Measurements from ENCODE around the gene RAP1GAP. TPM values are rescaled to one million over a fixed set of nuclear protein-coding genes. Genes with fewer than 3 reads are reported as not detected.
A peak's percentile ranks its signal among the peaks of the same experiment; 100 is the strongest.

RAP1GAP gene
- total and polyA plus RNA-seq, 9 of the 15 experiments (the other 6 are each of a cell fraction or from before 2014, with no cell fraction given) = 0.29 to 30.2 (median 19.2) TPM

DNA sequence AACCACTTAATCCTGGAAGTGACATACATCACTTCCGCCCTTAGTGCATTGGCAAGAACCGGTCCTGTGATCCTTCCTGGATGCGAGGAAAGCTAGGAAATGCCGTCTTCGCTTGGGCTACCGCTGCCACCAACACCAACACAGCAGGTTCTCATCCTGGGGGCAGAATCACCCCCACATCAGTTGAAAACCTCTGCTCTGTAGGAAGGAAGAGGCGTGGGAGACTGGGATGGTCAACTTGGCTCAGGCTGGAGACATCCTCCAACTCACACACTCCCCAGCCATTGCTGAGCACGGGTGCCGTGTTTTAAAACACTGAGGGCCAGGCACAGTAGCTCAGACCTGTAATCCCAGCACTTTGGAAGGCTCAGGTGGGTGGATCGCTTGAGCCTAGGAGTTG is 85.1 kb downstream of the RAP1GAP start:
- Histone ChIP-seq H3K9me3 (replicated peaks; ENCODE audit: control insufficient read depth, insufficient read depth, low read depth, low read length) (no peaks in the 10 kb centered on the region), H3K9me1 (ENCODE audit: control insufficient read depth, insufficient read depth, low read length) (no peaks in the 10 kb centered on the region), H3K27me3 (ENCODE audit: control insufficient read depth in 2 of 2, insufficient read depth in 2 of 2, low read length in 2 of 2) (peaks cover 18 to 36% of the 10 kb centered on the region in 2 experiments), H3K9ac (ENCODE audit: insufficient read depth in 1 of 2, low read depth in 2 of 2, low read length in 2 of 2) (peak overlapping the region in 1 of 2 experiments; percentile 8; a peak in 1 of 4 replicates), H3K36me3 (ENCODE audit: control insufficient read depth, insufficient read depth, low read length) (no peaks in the 10 kb centered on the region), H3K27ac (ENCODE audit: extremely low read depth, low read depth, low read length) (no peak overlapping the region), H4K20me1 (replicated peaks; ENCODE audit: control insufficient read depth, insufficient read depth, low read length) (no peaks in the 10 kb centered on the region; the same call in 1 of the 2 replicates), H3K4me1 (replicated peaks in 1 of 2; ENCODE audit: control insufficient read depth in 2 of 2, insufficient read depth in 2 of 2, low read length in 2 of 2) (peaks cover 15 to 24% of the 10 kb centered on the region in 2 experiments; a peak in 4 of 5 replicates), H3K4me3 (no peak overlapping the region), H2AFZ (ENCODE audit: low read depth, low read length) (no peak overlapping the region), H3K79me2 (ENCODE audit: control insufficient read depth, insufficient read depth, low read length) (no peaks in the 10 kb centered on the region), H3K4me2 (ENCODE audit: insufficient read depth, low read length) (no peak overlapping the region)
- ATAC-seq (no peak), DNase-seq (ENCODE audit: extremely low read depth in 1 of 4, low spot score in 3 of 4) (no peak), FAIRE-seq (no peak)
- intact Hi-C loops (cut with micrococcal nuclease) (no loop called here), in situ Hi-C loops (cut with MboI) (no loop called here)
- BruUV-seq (replicated peaks) = no TSS peak
- TF ChIP-seq E2F4 (CRISPR knock-in tag; IDR thresholded peaks at IDR 0.05; ENCODE audit: low read depth) (no peak), RBFOX2 (IDR thresholded peaks at IDR 0.05; ENCODE audit: low read depth, low read length) (no peak), NR3C1 (CRISPR knock-in tag; IDR thresholded peaks at IDR 0.05) (no peak), PHF20 (IDR thresholded peaks at IDR 0.05; ENCODE audit: partially characterized antibody) (no peak), ZNF384 (IDR thresholded peaks at IDR 0.05; ENCODE audit: low read depth, low read length) (no peak), RUNX1 (IDR thresholded peaks at IDR 0.05; ENCODE audit: low read depth) (no peak), ZNF239 (CRISPR knock-in tag; IDR thresholded peaks at IDR 0.05) (no peak), FIP1L1 (IDR thresholded peaks at IDR 0.05; ENCODE audit: low read depth, low read length, poor library complexity, severe bottlenecking) (no peak), TBL1XR1 (IDR thresholded peaks at IDR 0.05; ENCODE audit: low read length in 2 of 2) (no peak), ZNF197 (CRISPR knock-in tag; IDR thresholded peaks at IDR 0.05; ENCODE audit: low read depth) (no peak), HLTF (IDR thresholded peaks at IDR 0.05) (no peak), ZNF274 (IDR thresholded peaks at IDR 0.05; ENCODE audit: borderline replicate concordance, low read depth, low read length) (no peak), IRF2 (CRISPR knock-in tag; IDR thresholded peaks at IDR 0.05) (no peak), STAT5B (CRISPR knock-in tag; IDR thresholded peaks at IDR 0.05) (no peak), CBX8 (IDR thresholded peaks at IDR 0.05; ENCODE audit: borderline replicate concordance, extremely low read depth, low read depth, low read length, poor library complexity, severe bottlenecking) (no peak)
- TF ChIP-seq, protein P1, sequence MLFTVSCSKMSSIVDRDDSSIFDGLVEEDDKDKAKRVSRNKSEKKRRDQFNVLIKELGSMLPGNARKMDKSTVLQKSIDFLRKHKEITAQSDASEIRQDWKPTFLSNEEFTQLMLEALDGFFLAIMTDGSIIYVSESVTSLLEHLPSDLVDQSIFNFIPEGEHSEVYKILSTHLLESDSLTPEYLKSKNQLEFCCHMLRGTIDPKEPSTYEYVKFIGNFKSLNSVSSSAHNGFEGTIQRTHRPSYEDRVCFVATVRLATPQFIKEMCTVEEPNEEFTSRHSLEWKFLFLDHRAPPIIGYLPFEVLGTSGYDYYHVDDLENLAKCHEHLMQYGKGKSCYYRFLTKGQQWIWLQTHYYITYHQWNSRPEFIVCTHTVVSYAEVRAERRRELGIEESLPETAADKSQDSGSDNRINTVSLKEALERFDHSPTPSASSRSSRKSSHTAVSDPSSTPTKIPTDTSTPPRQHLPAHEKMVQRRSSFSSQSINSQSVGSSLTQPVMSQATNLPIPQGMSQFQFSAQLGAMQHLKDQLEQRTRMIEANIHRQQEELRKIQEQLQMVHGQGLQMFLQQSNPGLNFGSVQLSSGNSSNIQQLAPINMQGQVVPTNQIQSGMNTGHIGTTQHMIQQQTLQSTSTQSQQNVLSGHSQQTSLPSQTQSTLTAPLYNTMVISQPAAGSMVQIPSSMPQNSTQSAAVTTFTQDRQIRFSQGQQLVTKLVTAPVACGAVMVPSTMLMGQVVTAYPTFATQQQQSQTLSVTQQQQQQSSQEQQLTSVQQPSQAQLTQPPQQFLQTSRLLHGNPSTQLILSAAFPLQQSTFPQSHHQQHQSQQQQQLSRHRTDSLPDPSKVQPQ (CRISPR knock-in tag; IDR thresholded peaks at IDR 0.05; ENCODE audit: borderline replicate concordance) = no peak
- POLR2A ChIA-PET = no interaction called here
- CTCF ChIA-PET (ENCODE audit: low intra/inter-chr PET ratio) = no interaction called here
- WGBS (ENCODE audit: insufficient coverage, low coverage, missing lambda C conversion rate) = 8% methylated on average over 9 of the region's 10 CpGs

Measured in K562 (cell line).